Stimulated activated CD8-positive, alpha-beta memory T cell treated with anti-CD3 and anti-CD28 coated beads, Interleukin-4, amount 100 ng/mL, for 24 hours (primary cell): ENCODE measurements around the gene PNISR.
"Not testable (repeated sequence)": the region's sequence is repeated elsewhere in the genome, so short reads cannot be mapped to it uniquely, and the experiment has no call there.

Experiments used
- DNase-seq: peaks from one replicate; pipeline ENCODE4 v3.0.0-alpha.2; 2020; ENCODE audit warnings: low read depth

The PNISR gene

GRCh38 chr6:99424761-99425646, at the start of gene PNISR:
PNISR (minus strand) TSS chr6:99425308; CDS start chr6:99414659, 10,649 bp downstream.
- peak; percentile 78 for DNase-seq

- no peak for DNase-seq
Observed at GRCh38 chr6:99473730-99474129, 48.6 kb upstream of the PNISR start.

- no peak for DNase-seq
Observed at GRCh38 chr6:99471638-99472037, 46.5 kb upstream of the PNISR start.

GRCh38 chr6:99467509-99468106, 42.5 kb upstream of the PNISR start:
- no peak for DNase-seq

- DNase-seq, result not testable (repeated sequence)
Observed at GRCh38 chr6:99459133-99459532, 34.0 kb upstream of the PNISR start.

GRCh38 chr6:99458319-99458718, 33.2 kb upstream of the PNISR start:
- no peak for DNase-seq

GRCh38 chr6:99446076-99446475, 21.0 kb upstream of the PNISR start:
- DNase-seq, result no peak

GRCh38 chr6:99434702-99435530, 9.8 kb upstream of the PNISR start:
- no peak for DNase-seq

GRCh38 chr6:99432877-99433276, 7.8 kb upstream of the PNISR start:
- DNase-seq, result no peak

- DNase-seq, result no peak
Observed at GRCh38 chr6:99431901-99432300, 6.8 kb upstream of the PNISR start.

GRCh38 chr6:99427988-99428387, 2.9 kb upstream of the PNISR start:
- no peak for DNase-seq

- DNase-seq, result no peak
Observed at GRCh38 chr6:99426451-99426757, 1.3 kb upstream of the PNISR start.

GRCh38 chr6:99425647-99426450, 741 bp upstream of the PNISR start:
- DNase-seq, result peak; percentile 45

GRCh38 chr6:99424022-99424421, 1.1 kb downstream of the PNISR start:
- DNase-seq, result no peak

GRCh38 chr6:99422912-99423311, 2.2 kb downstream of the PNISR start:
- no peak for DNase-seq

- no peak for DNase-seq
Observed at GRCh38 chr6:99416892-99417767, 8.0 kb downstream of the PNISR start.

GRCh38 chr6:99416226-99416625, 8.9 kb downstream of the PNISR start:
- no peak for DNase-seq

- DNase-seq, result no peak
Observed at GRCh38 chr6:99415446-99415845, 9.7 kb downstream of the PNISR start.

GRCh38 chr6:99412065-99412464, 13.0 kb downstream of the PNISR start:
- no peak for DNase-seq

GRCh38 chr6:99409672-99410071, 15.4 kb downstream of the PNISR start:
- DNase-seq, result no peak

GRCh38 chr6:99407076-99407475, 18.0 kb downstream of the PNISR start:
- no peak for DNase-seq
